DND-41 (cell line): ENCODE measurements around the gene PRMT6.
"Not testable (repeated sequence)": the region's sequence is repeated elsewhere in the genome, so short reads cannot be mapped to it uniquely, and the experiment has no call there.

Experiments
- ATAC-seq: fragments of 200-7000 bp; cut with Tn5 transposase; 3 replicates; pipeline ENCODE4 v1.9.1; 2021; ENCODE audit warnings: low read depth; ENCODE audit not compliant: insufficient read depth
- DNase-seq: peaks from one replicate; pipeline ENCODE4 v3.0.0-alpha.2; 2020
- H2AFZ ChIP-seq: 2 replicates; pipeline ENCODE4 v1.6.0; 2012; ENCODE audit warnings: low read depth, low read length
- H3K27ac ChIP-seq: 2 replicates; pipeline ENCODE4 v1.5.1; 2012; ENCODE audit warnings: low read length, inconsistent platforms
- H3K27me3 ChIP-seq: fragments of 200-600 bp; sonication (generic); 2 replicates; pipeline ENCODE4 v1.6.0; 2012; ENCODE audit warnings: low read length, mild to moderate bottlenecking, inconsistent platforms; ENCODE audit not compliant: insufficient read depth, poor library complexity
- H3K36me3 ChIP-seq: 2 replicates; pipeline ENCODE4 v1.5.1; 2012; ENCODE audit warnings: low read length, inconsistent platforms; ENCODE audit not compliant: insufficient read depth
- H3K4me1 ChIP-seq: 2 replicates; pipeline ENCODE4 v1.5.1; 2012; ENCODE audit warnings: mild to moderate bottlenecking, low read length; ENCODE audit not compliant: insufficient read depth
- H3K4me2 ChIP-seq: 2 replicates; pipeline ENCODE4 v1.6.0; 2012; ENCODE audit warnings: mild to moderate bottlenecking, moderate library complexity, low read length, inconsistent platforms; ENCODE audit not compliant: insufficient read depth
- H3K4me3 ChIP-seq, 2 experiments: fragments of 200-600 bp in 1 of 2; shearing (Covaris generic) in 1 of 2; 2 replicates each; pipeline ENCODE4 v1.5.1; 2012 to 2016; ENCODE audit warnings: inconsistent platforms in 2 of 2, low read length in 2 of 2, mild to moderate bottlenecking in 2 of 2, low read depth in 1 of 2, moderate library complexity in 1 of 2
- H3K79me2 ChIP-seq: 2 replicates; pipeline ENCODE4 v1.6.0; 2012; ENCODE audit warnings: low read length, inconsistent platforms; ENCODE audit not compliant: insufficient read depth
- H3K9ac ChIP-seq: 2 replicates; pipeline ENCODE4 v1.6.0; 2012; ENCODE audit warnings: low read depth, mild to moderate bottlenecking, inconsistent platforms, low read length, moderate library complexity
- H3K9me3 ChIP-seq: 2 replicates; pipeline ENCODE4 v1.5.1; 2012; ENCODE audit warnings: low read length, moderate library complexity, mild to moderate bottlenecking, inconsistent platforms; ENCODE audit not compliant: insufficient read depth, severe bottlenecking
- H4K20me1 ChIP-seq: 2 replicates; pipeline ENCODE4 v1.6.0; 2012; ENCODE audit warnings: low read length; ENCODE audit not compliant: insufficient read depth
- CTCF ChIP-seq: IDR thresholded peaks from 2 replicates; pipeline ENCODE4 v1.5.1; 2012; ENCODE audit warnings: borderline replicate concordance, low read length, moderate library complexity, mild to moderate bottlenecking; ENCODE audit not compliant: poor library complexity, severe bottlenecking; ENCODE audit errors: extremely low read depth
- EZH2 ChIP-seq: IDR thresholded peaks from 3 replicates; pipeline ENCODE4 v1.6.1; 2012; ENCODE audit warnings: borderline replicate concordance, low read depth, mild to moderate bottlenecking, moderate library complexity, low read length, inconsistent platforms; ENCODE audit not compliant: severe bottlenecking

The PRMT6 gene

GRCh38 chr1:107016376-107016978, 40.0 kb upstream of the PRMT6 start:
- Histone ChIP-seq H3K79me2 (no peaks in the 10 kb centered on the region), H3K4me1 (no peaks in the 10 kb centered on the region), H3K9me3 (no peaks in the 10 kb centered on the region), H3K4me2 (no peak overlapping the region), H2AFZ (no peak overlapping the region), H3K4me3 (no peak overlapping the region), H3K9ac (no peak overlapping the region), H3K27ac (no peak overlapping the region), H4K20me1 (no peaks in the 10 kb centered on the region), H3K27me3 (peaks cover 5% of the 10 kb centered on the region), H3K36me3 (no peaks in the 10 kb centered on the region)
- no peak for DNase-seq
- TF ChIP-seq EZH2 (no peak), CTCF (no peak)
- no peak for ATAC-seq

- Histone ChIP-seq H4K20me1 (no peaks in the 10 kb centered on the region), H3K9me3 (no peaks in the 10 kb centered on the region), H3K36me3 (no peaks in the 10 kb centered on the region), H3K27ac (no peak overlapping the region), H3K27me3 (peaks cover 5% of the 10 kb centered on the region), H3K79me2 (no peaks in the 10 kb centered on the region), H3K4me3 (no peak overlapping the region), H2AFZ (no peak overlapping the region), H3K4me1 (no peaks in the 10 kb centered on the region), H3K9ac (no peak overlapping the region), H3K4me2 (no peak overlapping the region)
- TF ChIP-seq EZH2 = no peak
- no peak for TF ChIP-seq CTCF
- DNase-seq (no peak), ATAC-seq (no peak)
These were observed 38.0 kb upstream of the PRMT6 start for GRCh38 chr1:107018445-107018844.

- H3K27me3 ChIP-seq = peaks cover 5% of the 10 kb centered on the region
- no peak overlapping the region for H3K4me3 ChIP-seq
- no peaks in the 10 kb centered on the region for H3K36me3 ChIP-seq
- H3K27ac ChIP-seq = no peak overlapping the region
- TF ChIP-seq CTCF (no peak), EZH2 (no peak)
- no peak for ATAC-seq
- no peaks in the 10 kb centered on the region for H3K79me2 ChIP-seq
- DNase-seq = no peak
- no peaks in the 10 kb centered on the region for H4K20me1 ChIP-seq
- H3K9me3 ChIP-seq = no peaks in the 10 kb centered on the region
- no peak overlapping the region for H3K9ac ChIP-seq
- H3K4me1 ChIP-seq = no peaks in the 10 kb centered on the region
- H3K4me2 ChIP-seq = no peak overlapping the region
- H2AFZ ChIP-seq = no peak overlapping the region
These were observed 37.3 kb upstream of the PRMT6 start for GRCh38 chr1:107019166-107019565.

DNA sequence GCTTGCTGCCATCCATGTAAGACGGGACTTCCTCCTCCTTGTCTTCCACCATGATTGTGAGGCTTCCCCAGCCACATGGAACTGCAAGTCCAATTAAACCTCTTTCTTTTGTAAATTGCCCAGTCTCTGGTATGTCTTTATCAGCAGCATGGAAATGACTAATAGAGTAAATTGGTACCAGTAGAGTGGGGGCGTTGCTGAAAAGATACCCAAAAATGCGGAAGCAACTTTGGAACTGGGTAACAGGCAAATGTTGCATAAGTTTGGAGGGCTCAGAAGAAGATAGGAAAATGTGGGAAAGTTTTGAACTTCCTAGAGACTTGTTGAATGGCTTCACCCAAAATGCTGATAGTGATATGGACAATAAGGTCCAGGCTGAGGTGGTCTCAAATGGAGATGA, 17.6 kb upstream of the PRMT6 start:
- H3K36me3 ChIP-seq, H4K20me1 ChIP-seq, H3K27me3 ChIP-seq, DNase-seq, H3K9me3 ChIP-seq, ATAC-seq, H3K4me3 ChIP-seq, H3K27ac ChIP-seq, H3K4me1 ChIP-seq, H3K4me2 ChIP-seq, H3K79me2 ChIP-seq, H2AFZ ChIP-seq, H3K9ac ChIP-seq: not testable (repeated sequence)

DNA sequence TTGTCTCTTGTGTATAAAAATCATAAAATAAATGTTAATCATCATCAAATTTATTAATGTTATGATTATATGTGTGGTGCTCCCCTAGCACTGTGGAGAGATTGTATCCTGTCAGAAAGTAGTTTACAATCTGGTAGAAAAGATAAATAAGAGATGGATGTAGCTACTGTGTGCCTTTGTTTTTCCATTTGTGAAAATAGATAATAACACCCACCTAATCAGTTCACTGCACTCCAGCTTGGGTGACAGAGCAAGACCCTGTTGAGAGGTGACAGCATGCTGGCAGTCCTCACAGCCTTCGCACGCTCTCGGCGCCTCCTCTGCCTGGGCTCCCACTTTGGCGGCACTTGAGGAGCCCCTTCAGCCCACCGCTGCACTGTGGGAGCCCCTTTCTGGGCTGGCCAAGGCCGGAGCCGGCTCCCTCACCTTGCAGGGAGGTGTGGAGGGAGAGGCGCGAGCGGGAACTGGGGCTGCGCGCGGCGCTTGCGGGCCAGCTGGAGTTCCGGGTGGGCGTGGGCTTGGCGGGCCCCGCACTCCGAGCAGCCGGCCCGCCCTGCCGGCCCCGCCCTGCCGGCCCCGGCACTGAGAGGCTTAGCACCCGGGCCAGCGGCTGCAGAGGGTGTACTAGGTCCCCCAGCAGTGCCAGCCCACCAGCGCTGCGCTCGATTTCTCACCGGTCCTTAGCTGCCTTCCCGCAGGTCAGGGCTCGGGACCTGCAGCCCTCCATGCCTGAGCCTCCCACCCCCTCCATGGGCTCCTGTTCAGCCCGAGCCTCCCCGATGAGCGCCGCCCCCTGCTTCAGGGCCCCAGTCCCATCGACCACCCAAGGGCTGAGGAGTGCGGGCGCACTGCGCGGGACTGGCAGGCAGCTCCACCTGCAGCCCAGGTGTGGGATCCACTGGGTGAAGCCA, 11.9 kb upstream of the PRMT6 start:
- DNase-seq, H2AFZ ChIP-seq, H3K36me3 ChIP-seq, H4K20me1 ChIP-seq, H3K4me2 ChIP-seq, H3K27ac ChIP-seq, H3K9me3 ChIP-seq, H3K4me1 ChIP-seq, H3K9ac ChIP-seq, ATAC-seq, H3K4me3 ChIP-seq, H3K27me3 ChIP-seq, H3K79me2 ChIP-seq: not testable (repeated sequence)
